ENCODE results near the gene KHDRBS1.

DNA sequence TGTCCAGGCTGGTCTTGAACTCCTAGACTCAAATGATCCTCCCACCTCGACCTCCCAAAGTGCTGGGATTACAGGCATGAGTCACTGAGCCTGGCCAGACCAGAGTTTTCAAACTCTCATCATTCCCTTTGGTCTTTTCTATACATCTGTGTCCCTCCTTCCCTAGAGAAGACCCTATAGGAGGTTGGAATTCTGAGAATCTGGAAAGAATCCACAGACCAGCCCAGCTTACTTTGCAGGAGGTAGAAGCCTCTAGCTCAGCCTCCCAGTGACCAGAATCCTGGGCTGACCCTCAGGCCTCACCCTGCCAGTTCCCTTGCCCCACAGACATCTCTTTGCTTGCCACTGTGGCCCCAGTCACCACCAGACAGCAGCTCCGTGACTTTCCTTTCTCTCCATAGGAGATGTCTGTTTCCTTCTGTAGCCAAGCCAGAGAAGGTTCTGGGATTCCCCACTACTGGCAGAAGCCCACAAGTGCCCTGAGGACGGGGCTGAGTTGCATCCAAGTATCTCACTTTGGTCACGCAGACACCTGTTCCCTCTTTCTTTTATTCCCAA, 34.7 kb upstream of the KHDRBS1 start:
- TF ChIP-seq, protein P1, sequence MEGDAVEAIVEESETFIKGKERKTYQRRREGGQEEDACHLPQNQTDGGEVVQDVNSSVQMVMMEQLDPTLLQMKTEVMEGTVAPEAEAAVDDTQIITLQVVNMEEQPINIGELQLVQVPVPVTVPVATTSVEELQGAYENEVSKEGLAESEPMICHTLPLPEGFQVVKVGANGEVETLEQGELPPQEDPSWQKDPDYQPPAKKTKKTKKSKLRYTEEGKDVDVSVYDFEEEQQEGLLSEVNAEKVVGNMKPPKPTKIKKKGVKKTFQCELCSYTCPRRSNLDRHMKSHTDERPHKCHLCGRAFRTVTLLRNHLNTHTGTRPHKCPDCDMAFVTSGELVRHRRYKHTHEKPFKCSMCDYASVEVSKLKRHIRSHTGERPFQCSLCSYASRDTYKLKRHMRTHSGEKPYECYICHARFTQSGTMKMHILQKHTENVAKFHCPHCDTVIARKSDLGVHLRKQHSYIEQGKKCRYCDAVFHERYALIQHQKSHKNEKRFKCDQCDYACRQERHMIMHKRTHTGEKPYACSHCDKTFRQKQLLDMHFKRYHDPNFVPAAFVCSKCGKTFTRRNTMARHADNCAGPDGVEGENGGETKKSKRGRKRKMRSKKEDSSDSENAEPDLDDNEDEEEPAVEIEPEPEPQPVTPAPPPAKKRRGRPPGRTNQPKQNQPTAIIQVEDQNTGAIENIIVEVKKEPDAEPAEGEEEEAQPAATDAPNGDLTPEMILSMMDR (IDR thresholded peaks at IDR 0.05; ENCODE audit: low read length): no peak
- TF ChIP-seq EZH2 (optimal IDR thresholded peaks at IDR 0.05; ENCODE audit: low read depth, low read length) (no peak), EZH2phosphoT487 (IDR thresholded peaks at IDR 0.05; ENCODE audit: low read length) (no peak)

Measured in MM.1S (cell line).